CD4-positive, alpha-beta T cell treated with Interleukin-6 at 100 ng/mL for 8 hours (primary cell): ENCODE results near the gene OPN4.
"Not testable (repeated sequence)": the region's sequence is repeated elsewhere in the genome, so short reads cannot be mapped to it uniquely, and the experiment has no call there.

Experiments
- DNase-seq: peaks from one replicate; pipeline ENCODE4 v3.0.0-alpha.2; 2020; ENCODE audit warnings: mixed read lengths, low spot score

The OPN4 gene

GRCh38 chr10:86654411-86655172, at the start of gene OPN4:
Gene OPN4 (plus strand): TSS chr10:86654547. CDS start chr10:86654784, 237 bp downstream.
- no peak for DNase-seq

- DNase-seq = no peak
Measured at GRCh38 chr10:86607674-86608073, 46.7 kb upstream of the OPN4 start.

GRCh38 chr10:86609920-86610319, 44.4 kb upstream of the OPN4 start:
- no peak for DNase-seq

- no peak for DNase-seq
Measured at GRCh38 chr10:86611386-86611785, 43.0 kb upstream of the OPN4 start.

- DNase-seq = no peak
Measured at GRCh38 chr10:86613096-86613495, 41.3 kb upstream of the OPN4 start.

- no peak for DNase-seq
Measured at GRCh38 chr10:86613905-86614304, 40.4 kb upstream of the OPN4 start.

- no peak for DNase-seq
Measured at GRCh38 chr10:86614853-86615252, 39.5 kb upstream of the OPN4 start.

- DNase-seq = not testable (repeated sequence)
Measured at GRCh38 chr10:86617278-86617677, 37.1 kb upstream of the OPN4 start.

- DNase-seq = no peak
Measured at GRCh38 chr10:86628311-86628710, 26.0 kb upstream of the OPN4 start.

GRCh38 chr10:86630079-86630478, 24.3 kb upstream of the OPN4 start:
- DNase-seq = no peak

- no peak for DNase-seq
Measured at GRCh38 chr10:86632009-86632800, 22.1 kb upstream of the OPN4 start.

GRCh38 chr10:86632951-86633350, 21.4 kb upstream of the OPN4 start:
- DNase-seq = no peak

GRCh38 chr10:86635402-86635801, 18.9 kb upstream of the OPN4 start:
- DNase-seq = no peak

- DNase-seq = no peak
Measured at GRCh38 chr10:86636311-86636710, 18.0 kb upstream of the OPN4 start.

GRCh38 chr10:86642021-86642420, 12.3 kb upstream of the OPN4 start:
- no peak for DNase-seq

- no peak for DNase-seq
Measured at GRCh38 chr10:86642499-86642898, 11.8 kb upstream of the OPN4 start.

GRCh38 chr10:86644152-86644793, 10.1 kb upstream of the OPN4 start:
- DNase-seq = no peak

GRCh38 chr10:86644794-86645445, 9.4 kb upstream of the OPN4 start:
- DNase-seq = no peak

- not testable (repeated sequence) for DNase-seq
Measured at GRCh38 chr10:86645621-86646165, 8.7 kb upstream of the OPN4 start.

- DNase-seq = no peak
Measured at GRCh38 chr10:86646532-86646931, 7.8 kb upstream of the OPN4 start.

GRCh38 chr10:86646933-86647332, 7.4 kb upstream of the OPN4 start:
- no peak for DNase-seq
